Kidney (tissue), 14 donors: ENCODE data around the gene PEPD. TPM values are rescaled to one million over a fixed set of nuclear protein-coding genes. Genes with fewer than 3 reads are reported as not detected.
A peak's percentile ranks its signal among the peaks of the same experiment; 100 is the strongest.

Source experiments
- DNase-seq, 5 donors: peaks; one replicate each; pipeline ENCODE4 v3.0.0-alpha.2; 2013 to 2020
- FAIRE-seq: peaks from 2 replicates; lab custom pipeline; 2012; peaks lifted over from hg19 to GRCh38; lab: Jason Lieb, UNC
- H3K27ac ChIP-seq, 2 donors: one replicate each; pipeline ENCODE4 v1.7.0; 2013; ENCODE audit warnings: low read depth in 2 of 2, low read length in 2 of 2, inconsistent platforms in 1 of 2
- H3K27me3 ChIP-seq: one replicate; pipeline ENCODE4 v1.7.1; 2013; ENCODE audit warnings: low read length, inconsistent platforms; ENCODE audit not compliant: control insufficient read depth, insufficient read depth
- H3K36me3 ChIP-seq, 3 donors: one replicate each; pipeline versions ENCODE4 v1.7.0 to v1.7.1; 2013; ENCODE audit warnings: low read length in 3 of 3, control low read depth in 1 of 3, inconsistent platforms in 1 of 3; ENCODE audit not compliant: insufficient read depth in 3 of 3, control insufficient read depth in 2 of 3
- H3K4me1 ChIP-seq, 3 donors: one replicate each; pipeline versions ENCODE4 v1.7.0 to v1.7.1; 2013; ENCODE audit warnings: low read length in 3 of 3, inconsistent platforms in 1 of 3, low read depth in 1 of 3; ENCODE audit not compliant: control insufficient read depth in 2 of 3, insufficient read depth in 2 of 3
- H3K4me3 ChIP-seq, 3 donors: one replicate each; pipeline versions ENCODE4 v1.7.0 to v1.8.1; 2013; ENCODE audit warnings: low read length in 3 of 3, control low read depth in 1 of 3, inconsistent platforms in 1 of 3
- H3K9ac ChIP-seq, 3 donors: one replicate each; pipeline versions ENCODE4 v1.7.0 to v1.7.1; 2013; ENCODE audit warnings: low read length in 3 of 3, control low read depth in 1 of 3, inconsistent platforms in 1 of 3
- H3K9me3 ChIP-seq, 3 donors: one replicate each; pipeline versions ENCODE4 v1.7.0 to v1.7.1; 2013; ENCODE audit warnings: low read length in 3 of 3, control low read depth in 1 of 3, inconsistent platforms in 1 of 3; ENCODE audit not compliant: control insufficient read depth in 2 of 3, insufficient read depth in 1 of 3
- intact Hi-C: fragments of 100-400 bp; cut with DNase I; formaldehyde crosslinking; loops from one replicate; pipeline ENCODE4 v1.11.1; 2022
- polyA plus RNA-seq: library from polyadenylated mRNA; stranded (reverse); fragments of 350-450 nt; fragmentation: Illumina TruSeq; extraction: RNeasy Lipid Tissue Mini Kit (QIAGEN cat#74804); gene quantifications from one replicate; pipeline ENCODE4 v1.2.3, GENCODE V29; 2014; ENCODE audit warnings: low read depth, low replicate concordance; ENCODE audit not compliant: insufficient read depth
- total RNA-seq: library from RNA; stranded (reverse); fragmentation: NEBNext Ultra II Directional; extraction: Animal tissue kit (Norgen Biotek cat#: 25700); gene quantifications from one replicate; pipeline ENCODE4 v1.2.1, GENCODE V29; 2021
- TF ChIP-seq, protein P1 (sequence below): IDR thresholded peaks from 3 replicates; pipeline ENCODE4 v1.5.1; 2012; ENCODE audit warnings: mild to moderate bottlenecking, moderate library complexity, borderline replicate concordance; ENCODE audit not compliant: insufficient read depth; ENCODE audit errors: extremely low read depth
- donor health status: control.
- donor health status: control.
- donor health status: control.
- donor health status: control.
- donor health status: control.
- donor health status: DM: yes; HTN: yes; CAD: no.
- donor health status: Normal renal cell carcinoma (clear cell type).

Gene PEPD
- total and polyA plus RNA-seq, 2 donors from 2014 or later = 71.4 to 402 TPM

DNA sequence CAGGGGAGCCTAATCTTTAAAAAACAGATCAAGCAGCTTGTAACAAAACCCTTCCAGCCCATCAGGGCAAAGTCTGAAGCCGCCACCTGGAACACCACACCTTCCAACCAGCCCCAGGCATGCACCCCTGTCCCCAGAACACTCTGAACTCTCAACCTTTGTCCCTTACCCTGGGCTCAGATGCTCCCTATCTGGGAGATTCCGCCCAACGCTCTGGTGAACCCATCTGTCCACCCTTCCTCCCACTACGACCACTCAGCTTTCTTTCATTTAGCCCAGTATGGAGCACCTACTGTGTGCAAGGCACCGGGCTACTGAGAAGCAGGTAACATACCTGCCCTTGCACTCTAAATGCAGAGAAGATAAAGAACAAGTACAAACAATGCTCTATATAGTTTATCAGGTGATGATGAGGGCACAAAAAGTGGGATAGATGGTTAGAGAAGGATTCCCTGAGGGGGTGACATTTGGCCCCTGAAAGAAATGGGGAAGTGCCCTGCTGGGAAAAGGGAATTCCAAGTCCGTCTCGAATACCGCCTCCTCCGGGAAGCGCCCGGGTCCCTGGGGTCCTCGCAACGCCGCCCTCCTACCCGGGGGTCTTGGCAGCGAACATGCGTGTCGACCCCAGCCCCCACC, 629 bp downstream of the PEPD start:
- H3K27me3 ChIP-seq = no peaks in the 10 kb centered on the region
- peak overlapping the region in 2 of 3 donors; percentile 10 to 52 for H3K9ac ChIP-seq
- TF ChIP-seq, protein P1, sequence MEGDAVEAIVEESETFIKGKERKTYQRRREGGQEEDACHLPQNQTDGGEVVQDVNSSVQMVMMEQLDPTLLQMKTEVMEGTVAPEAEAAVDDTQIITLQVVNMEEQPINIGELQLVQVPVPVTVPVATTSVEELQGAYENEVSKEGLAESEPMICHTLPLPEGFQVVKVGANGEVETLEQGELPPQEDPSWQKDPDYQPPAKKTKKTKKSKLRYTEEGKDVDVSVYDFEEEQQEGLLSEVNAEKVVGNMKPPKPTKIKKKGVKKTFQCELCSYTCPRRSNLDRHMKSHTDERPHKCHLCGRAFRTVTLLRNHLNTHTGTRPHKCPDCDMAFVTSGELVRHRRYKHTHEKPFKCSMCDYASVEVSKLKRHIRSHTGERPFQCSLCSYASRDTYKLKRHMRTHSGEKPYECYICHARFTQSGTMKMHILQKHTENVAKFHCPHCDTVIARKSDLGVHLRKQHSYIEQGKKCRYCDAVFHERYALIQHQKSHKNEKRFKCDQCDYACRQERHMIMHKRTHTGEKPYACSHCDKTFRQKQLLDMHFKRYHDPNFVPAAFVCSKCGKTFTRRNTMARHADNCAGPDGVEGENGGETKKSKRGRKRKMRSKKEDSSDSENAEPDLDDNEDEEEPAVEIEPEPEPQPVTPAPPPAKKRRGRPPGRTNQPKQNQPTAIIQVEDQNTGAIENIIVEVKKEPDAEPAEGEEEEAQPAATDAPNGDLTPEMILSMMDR = no peak
- peak overlapping the region in 1 of 2 donors; percentile 10 for H3K27ac ChIP-seq
- FAIRE-seq (no peak), DNase-seq (no peak)
- intact Hi-C loops = no loop called here
- peak overlapping the region; percentile 38 to 75 (median 58) for H3K4me3 ChIP-seq
- H3K9me3 ChIP-seq = no peaks in the 10 kb centered on the region
- H3K36me3 ChIP-seq = no peaks in the 10 kb centered on the region
- peaks cover 0 to 11% (median 8%) of the 10 kb centered on the region in 3 donors for H3K4me1 ChIP-seq

DNA sequence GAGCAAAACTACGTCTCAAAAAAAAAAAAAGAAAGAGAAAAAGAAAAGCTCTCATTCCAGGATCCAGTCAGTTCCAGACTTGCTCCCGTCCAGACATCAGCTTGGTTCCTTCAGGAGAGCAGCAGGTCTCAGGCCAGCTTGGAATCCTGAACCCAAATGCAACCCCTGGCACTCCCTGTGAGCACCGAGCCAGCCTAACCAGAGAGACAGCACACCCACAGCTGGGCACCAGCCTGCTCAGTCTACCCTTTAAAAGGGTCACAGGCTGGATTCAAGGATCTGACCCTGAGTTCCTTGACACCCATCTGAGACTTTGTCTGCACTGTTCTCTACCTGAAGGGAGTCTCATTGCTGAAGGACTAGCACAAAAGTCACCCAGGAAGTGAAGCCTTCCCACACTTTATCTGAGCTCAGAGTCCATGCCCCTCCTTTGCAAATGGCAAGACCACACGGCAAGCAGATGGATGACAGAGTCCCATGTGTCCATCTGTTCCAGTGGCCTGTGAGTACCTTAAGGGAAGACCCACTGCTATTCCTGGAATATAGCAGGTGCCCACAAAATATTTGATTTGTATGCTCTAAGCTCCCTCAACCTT, 1.4 kb downstream of the PEPD start:
- intact Hi-C loops = no loop called here
- H3K36me3 ChIP-seq = no peaks in the 10 kb centered on the region
- TF ChIP-seq, protein P1 = no peak
- no peak for FAIRE-seq
- no peaks in the 10 kb centered on the region for H3K9me3 ChIP-seq
- DNase-seq = no peak
- peak overlapping the region in 1 of 2 donors; percentile 10 for H3K27ac ChIP-seq
- peaks cover 0 to 17% (median 8%) of the 10 kb centered on the region in 3 donors for H3K4me1 ChIP-seq
- no peaks in the 10 kb centered on the region for H3K27me3 ChIP-seq
- H3K4me3 ChIP-seq = peak overlapping the region in 2 of 3 donors; percentile 58 to 75
- H3K9ac ChIP-seq = no peak overlapping the region

DNA sequence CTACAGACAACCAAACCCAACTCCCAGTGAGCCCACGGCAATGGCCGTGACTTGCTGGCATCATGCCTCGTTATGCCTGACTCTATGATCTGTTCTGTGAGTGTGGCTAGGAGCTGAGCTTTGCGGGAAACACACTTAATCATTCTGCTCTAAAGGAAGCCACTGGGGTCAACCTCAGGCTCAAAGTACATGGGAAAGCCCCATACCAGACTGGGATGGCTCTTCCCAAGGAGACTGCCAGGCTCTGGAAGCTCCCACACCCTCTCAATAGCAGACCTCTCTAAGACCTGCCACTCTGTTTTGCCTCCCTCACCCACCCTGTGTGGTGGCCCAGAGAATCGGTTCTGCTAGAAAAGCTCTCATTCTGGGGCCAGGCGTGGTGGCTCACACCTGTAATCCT, 2.2 kb downstream of the PEPD start:
- no peak for FAIRE-seq
- H3K4me3 ChIP-seq = peak overlapping the region in 2 of 3 donors; percentile 43 to 75
- no peaks in the 10 kb centered on the region for H3K36me3 ChIP-seq
- TF ChIP-seq, protein P1 = no peak
- H3K9ac ChIP-seq = no peak overlapping the region
- H3K9me3 ChIP-seq = no peaks in the 10 kb centered on the region
- H3K4me1 ChIP-seq = peaks cover 0 to 21% (median 8%) of the 10 kb centered on the region in 3 donors
- H3K27me3 ChIP-seq = no peaks in the 10 kb centered on the region
- intact Hi-C loops = no loop called here
- no peak overlapping the region for H3K27ac ChIP-seq
- DNase-seq = no peak
